ENCODE data around the gene ISG20.

DNA sequence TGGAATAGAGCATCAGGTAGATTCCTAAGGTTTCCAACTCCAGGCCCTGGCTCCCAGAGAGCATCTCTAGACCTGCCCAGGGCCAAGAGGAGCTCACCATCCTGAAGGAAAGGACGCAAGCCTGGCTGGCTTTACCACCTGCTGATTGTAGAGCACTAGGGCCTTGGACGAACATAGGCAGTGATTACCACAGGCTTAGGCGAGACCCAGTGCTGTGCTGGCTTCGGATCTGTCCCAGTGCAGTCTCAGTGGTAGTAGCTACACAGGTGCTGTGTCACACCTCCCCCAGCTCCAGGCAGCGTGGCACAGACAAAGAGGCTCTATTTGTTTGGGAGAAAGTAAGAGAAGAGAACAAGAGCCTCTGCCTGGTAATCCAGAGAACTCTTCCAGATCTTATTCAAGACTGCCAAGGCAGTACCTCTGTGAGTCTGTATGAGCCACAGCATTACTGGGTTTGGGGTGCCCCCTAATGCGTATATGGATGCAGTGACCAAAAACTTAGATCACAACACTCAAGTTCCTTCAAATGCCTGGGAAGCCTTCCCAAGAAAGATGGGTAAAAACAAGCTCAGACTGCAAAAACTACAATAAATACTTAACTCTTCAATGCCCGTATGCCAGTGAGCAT, 25.4 kb downstream of the ISG20 start:
- TF ChIP-seq, protein P1, sequence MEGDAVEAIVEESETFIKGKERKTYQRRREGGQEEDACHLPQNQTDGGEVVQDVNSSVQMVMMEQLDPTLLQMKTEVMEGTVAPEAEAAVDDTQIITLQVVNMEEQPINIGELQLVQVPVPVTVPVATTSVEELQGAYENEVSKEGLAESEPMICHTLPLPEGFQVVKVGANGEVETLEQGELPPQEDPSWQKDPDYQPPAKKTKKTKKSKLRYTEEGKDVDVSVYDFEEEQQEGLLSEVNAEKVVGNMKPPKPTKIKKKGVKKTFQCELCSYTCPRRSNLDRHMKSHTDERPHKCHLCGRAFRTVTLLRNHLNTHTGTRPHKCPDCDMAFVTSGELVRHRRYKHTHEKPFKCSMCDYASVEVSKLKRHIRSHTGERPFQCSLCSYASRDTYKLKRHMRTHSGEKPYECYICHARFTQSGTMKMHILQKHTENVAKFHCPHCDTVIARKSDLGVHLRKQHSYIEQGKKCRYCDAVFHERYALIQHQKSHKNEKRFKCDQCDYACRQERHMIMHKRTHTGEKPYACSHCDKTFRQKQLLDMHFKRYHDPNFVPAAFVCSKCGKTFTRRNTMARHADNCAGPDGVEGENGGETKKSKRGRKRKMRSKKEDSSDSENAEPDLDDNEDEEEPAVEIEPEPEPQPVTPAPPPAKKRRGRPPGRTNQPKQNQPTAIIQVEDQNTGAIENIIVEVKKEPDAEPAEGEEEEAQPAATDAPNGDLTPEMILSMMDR (conservative IDR thresholded peaks at IDR 0.05; ENCODE audit: low read length), result peak; percentile 84
- no peak for TF ChIP-seq EZH2phosphoT487 (IDR thresholded peaks at IDR 0.05; ENCODE audit: borderline replicate concordance, low read depth, low read length)
